ENCODE data around the gene RPRM.
"Not testable (repeated sequence)": the region's sequence is repeated elsewhere in the genome, so short reads cannot be mapped to it uniquely, and the experiment has no call there.

- TF ChIP-seq, protein P1, sequence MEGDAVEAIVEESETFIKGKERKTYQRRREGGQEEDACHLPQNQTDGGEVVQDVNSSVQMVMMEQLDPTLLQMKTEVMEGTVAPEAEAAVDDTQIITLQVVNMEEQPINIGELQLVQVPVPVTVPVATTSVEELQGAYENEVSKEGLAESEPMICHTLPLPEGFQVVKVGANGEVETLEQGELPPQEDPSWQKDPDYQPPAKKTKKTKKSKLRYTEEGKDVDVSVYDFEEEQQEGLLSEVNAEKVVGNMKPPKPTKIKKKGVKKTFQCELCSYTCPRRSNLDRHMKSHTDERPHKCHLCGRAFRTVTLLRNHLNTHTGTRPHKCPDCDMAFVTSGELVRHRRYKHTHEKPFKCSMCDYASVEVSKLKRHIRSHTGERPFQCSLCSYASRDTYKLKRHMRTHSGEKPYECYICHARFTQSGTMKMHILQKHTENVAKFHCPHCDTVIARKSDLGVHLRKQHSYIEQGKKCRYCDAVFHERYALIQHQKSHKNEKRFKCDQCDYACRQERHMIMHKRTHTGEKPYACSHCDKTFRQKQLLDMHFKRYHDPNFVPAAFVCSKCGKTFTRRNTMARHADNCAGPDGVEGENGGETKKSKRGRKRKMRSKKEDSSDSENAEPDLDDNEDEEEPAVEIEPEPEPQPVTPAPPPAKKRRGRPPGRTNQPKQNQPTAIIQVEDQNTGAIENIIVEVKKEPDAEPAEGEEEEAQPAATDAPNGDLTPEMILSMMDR (IDR thresholded peaks at IDR 0.05; ENCODE audit: low read length), result not testable (repeated sequence)
- TF ChIP-seq EZH2 (optimal IDR thresholded peaks at IDR 0.05; ENCODE audit: low read depth, low read length), result not testable (repeated sequence)
These were observed 35.9 kb downstream of the RPRM start for GRCh38 chr2:153442616-153443015.
